ENCODE measurements around the gene TCHHL1.
A peak's percentile ranks its signal among the peaks of the same experiment; 100 is the strongest.

The TCHHL1 gene

GRCh38 chr1:152089014-152089674 lies at the start of gene TCHHL1:
TSS of gene TCHHL1 (minus strand) at chr1:152089064. CDS start at chr1:152088143, 921 bp downstream.
- DNase-seq, result no peak

GRCh38 chr1:152137215-152137614 lies 48.4 kb upstream of the TCHHL1 start:
- DNase-seq, result no peak

- no peak for DNase-seq
Observed at GRCh38 chr1:152130186-152130585, 41.3 kb upstream of the TCHHL1 start.

GRCh38 chr1:152127673-152128072 lies 38.8 kb upstream of the TCHHL1 start:
- no peak for DNase-seq

- no peak for DNase-seq
Observed at GRCh38 chr1:152125834-152126443, 37.1 kb upstream of the TCHHL1 start.

- DNase-seq, result no peak
Observed at GRCh38 chr1:152118915-152119314, 30.1 kb upstream of the TCHHL1 start.

GRCh38 chr1:152115344-152115743 lies 26.5 kb upstream of the TCHHL1 start, which contains the start of gene TCHH:
TSS of gene TCHH (minus strand) at chr1:152115444. CDS start at chr1:152114080, 1,364 bp downstream.
- no peak for DNase-seq

GRCh38 chr1:152112885-152113432 lies 24.1 kb upstream of the TCHHL1 start:
- DNase-seq, result no peak

GRCh38 chr1:152112101-152112884 lies 23.4 kb upstream of the TCHHL1 start:
- no peak for DNase-seq

- peak; percentile 32 for DNase-seq
Observed at GRCh38 chr1:152111515-152111968, 22.7 kb upstream of the TCHHL1 start.

GRCh38 chr1:152110860-152111514 lies 22.1 kb upstream of the TCHHL1 start:
- peak; percentile 40 for DNase-seq

- no peak for DNase-seq
Observed at GRCh38 chr1:152110365-152110859, 21.5 kb upstream of the TCHHL1 start.

GRCh38 chr1:152109998-152110294 lies 21.1 kb upstream of the TCHHL1 start:
- DNase-seq, result no peak

- DNase-seq, result no peak
Observed at GRCh38 chr1:152109231-152109997, 20.6 kb upstream of the TCHHL1 start.

GRCh38 chr1:152108882-152109222 lies 20.0 kb upstream of the TCHHL1 start:
- no peak for DNase-seq

GRCh38 chr1:152107984-152108881 lies 19.4 kb upstream of the TCHHL1 start:
- DNase-seq, result no peak

GRCh38 chr1:152107031-152107983 lies 18.4 kb upstream of the TCHHL1 start:
- DNase-seq, result no peak

GRCh38 chr1:152104854-152105253 lies 16.0 kb upstream of the TCHHL1 start:
- no peak for DNase-seq

GRCh38 chr1:152096931-152097330 lies 8.1 kb upstream of the TCHHL1 start:
- DNase-seq, result no peak

- DNase-seq, result no peak
Observed at GRCh38 chr1:152086760-152087159, 2.1 kb downstream of the TCHHL1 start.
